ENCODE results near the gene KLKB1.

- TF ChIP-seq CTCF (IDR thresholded peaks at IDR 0.05; ENCODE audit: low read length): no peak
- TF ChIP-seq EZH2 (optimal IDR thresholded peaks at IDR 0.05; ENCODE audit: low read depth, low read length): no peak
- TF ChIP-seq EZH2phosphoT487 (IDR thresholded peaks at IDR 0.05; ENCODE audit: low read length): no peak
Observed at GRCh38 chr4:186307497-186307896, 80.2 kb downstream of the KLKB1 start.
